SK-N-SH treated with all-trans-retinoic acid at 6 μM for 48 hours (cell line): ENCODE measurements around the gene COG4.

ENCODE experiments used
- ATAC-seq: fragments of 200-7000 bp; cut with Tn5 transposase; 3 replicates; pipeline ENCODE4 v1.9.1; 2020; ENCODE audit warnings: mild to moderate bottlenecking, moderate library complexity
- BACH2 ChIP-seq: fragments of 250-450 bp; sonication (Bioruptor Pico); IDR thresholded peaks from 2 replicates; pipeline ENCODE4 v1.9.0; 2021; ENCODE audit warnings: mild to moderate bottlenecking, borderline replicate concordance
- CSDC2 ChIP-seq: fragments of 250-450 bp; sonication (Bioruptor Pico); IDR thresholded peaks from 2 replicates; pipeline ENCODE4 v1.5.0; 2020; ENCODE audit warnings: mild to moderate bottlenecking, moderate library complexity
- ESRRG ChIP-seq: fragments of 250-450 bp; sonication (Bioruptor Pico); IDR thresholded peaks from 2 replicates; pipeline ENCODE4 v1.6.1; 2021; ENCODE audit warnings: mild to moderate bottlenecking
- ISL1 ChIP-seq: fragments of 250-450 bp; sonication (Bioruptor Pico); IDR thresholded peaks from 2 replicates; pipeline ENCODE4 v2.1.2; 2022; ENCODE audit warnings: mild to moderate bottlenecking, moderate library complexity
- OSR1 ChIP-seq: fragments of 250-450 bp; sonication (Bioruptor Pico); IDR thresholded peaks from 2 replicates; pipeline ENCODE4 v1.8.0; 2022; ENCODE audit warnings: moderate library complexity, mild to moderate bottlenecking, inconsistent platforms
- PPARA ChIP-seq: fragments of 250-450 bp; sonication (Bioruptor Pico); IDR thresholded peaks from 2 replicates; pipeline ENCODE4 v1.5.0; 2020; ENCODE audit warnings: mild to moderate bottlenecking, borderline replicate concordance
- SNAI2 ChIP-seq: fragments of 250-450 bp; sonication (Bioruptor Pico); IDR thresholded peaks from 2 replicates; pipeline ENCODE4 v1.5.0; 2020; ENCODE audit warnings: mild to moderate bottlenecking, moderate library complexity
- TCF4 ChIP-seq: fragments of 250-450 bp; sonication (Bioruptor Pico); IDR thresholded peaks from 2 replicates; pipeline ENCODE4 v1.8.0; 2021; ENCODE audit warnings: mild to moderate bottlenecking, moderate library complexity, borderline replicate concordance
- TOX ChIP-seq: fragments of 250-450 bp; sonication (Bioruptor Pico); IDR thresholded peaks from 2 replicates; pipeline ENCODE4 v1.8.0; 2021; ENCODE audit warnings: mild to moderate bottlenecking, moderate library complexity, borderline replicate concordance
- ZFP3 ChIP-seq: fragments of 250-450 bp; sonication (Bioruptor Pico); IDR thresholded peaks from 2 replicates; pipeline ENCODE4 v1.5.0; 2020; ENCODE audit warnings: mild to moderate bottlenecking, moderate library complexity
- ZFP30 ChIP-seq: fragments of 450-650 bp; formaldehyde crosslinking; IDR thresholded peaks from 2 replicates; pipeline ENCODE4 v1.5.0; 2022; ENCODE audit warnings: mild to moderate bottlenecking, moderate library complexity
- ZNF565 ChIP-seq: fragments of 450-650 bp; formaldehyde crosslinking; conservative IDR thresholded peaks from 2 replicates; pipeline ENCODE4 v1.5.0; 2020; ENCODE audit warnings: low read depth, mild to moderate bottlenecking, moderate library complexity
- ZNF8 ChIP-seq: fragments of 450-650 bp; formaldehyde crosslinking; IDR thresholded peaks from 2 replicates; pipeline ENCODE4 v1.5.0; 2020; ENCODE audit warnings: mild to moderate bottlenecking, moderate library complexity
- TF ChIP-seq, protein P1 (sequence below): fragments of 250-450 bp; sonication (Bioruptor Pico); IDR thresholded peaks from 2 replicates; pipeline ENCODE4 v1.8.0; 2021; ENCODE audit warnings: low read depth, mild to moderate bottlenecking, moderate library complexity, borderline replicate concordance
- TF ChIP-seq, protein P2 (sequence below): fragments of 250-450 bp; sonication (Bioruptor Pico); IDR thresholded peaks from 2 replicates; pipeline ENCODE4 v1.5.1; 2021; ENCODE audit warnings: mild to moderate bottlenecking, moderate library complexity
- TF ChIP-seq, protein P3 (sequence below): fragments of 250-450 bp; sonication (Bioruptor Pico); IDR thresholded peaks from 2 replicates; pipeline ENCODE4 v1.8.0; 2020; ENCODE audit warnings: mild to moderate bottlenecking, moderate library complexity, borderline replicate concordance

COG4 gene

DNA sequence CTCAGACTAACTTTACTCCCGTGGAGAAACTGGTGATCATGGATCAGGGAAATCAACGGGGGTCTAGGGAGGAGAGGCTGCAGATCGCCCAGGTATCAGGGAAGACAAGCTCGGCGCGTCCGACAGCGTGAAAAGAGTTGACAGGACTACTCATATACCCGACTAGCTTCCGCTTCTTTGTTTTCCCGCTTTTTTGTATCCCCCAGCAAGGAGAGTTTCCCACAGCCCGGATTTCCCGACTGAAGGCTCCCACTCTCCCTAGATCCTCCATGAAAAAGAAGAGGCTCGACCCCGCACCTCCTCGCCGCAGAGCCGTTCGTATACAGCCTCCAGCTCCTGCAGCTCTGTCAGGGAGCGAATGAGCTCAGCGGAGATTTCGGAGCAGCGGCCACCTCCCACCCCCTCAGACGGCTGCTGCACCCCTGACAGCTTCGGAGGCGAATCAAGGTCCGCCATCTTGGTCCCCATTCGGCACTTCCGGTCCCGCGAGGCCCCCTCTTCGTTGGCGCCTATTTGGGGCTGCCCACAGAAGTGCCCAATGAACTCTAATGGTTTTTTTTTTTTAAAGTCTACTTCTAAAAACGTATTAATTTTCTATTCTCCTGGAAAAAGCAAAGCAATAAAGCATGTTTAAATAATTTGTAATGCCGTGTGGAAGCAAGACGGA lies at the start of gene COG4:
Gene COG4, minus strand, starts transcription at position 479 of the 667 bp plus-strand sequence. Its CDS starts 11 bp downstream, at position 468.
- peak; percentile 84 for ATAC-seq
- TF ChIP-seq CSDC2 (CRISPR knock-in tag) (no peak), TOX (CRISPR knock-in tag) (no peak), ESRRG (CRISPR knock-in tag) (no peak), PPARA (CRISPR knock-in tag) (no peak), ZNF565 (CRISPR knock-in tag) (no peak), OSR1 (no peak), ZFP30 (CRISPR knock-in tag) (no peak), ZNF8 (CRISPR knock-in tag) (no peak), ZFP3 (CRISPR knock-in tag) (no peak), BACH2 (CRISPR knock-in tag) (no peak)
- TF ChIP-seq, protein P1, sequence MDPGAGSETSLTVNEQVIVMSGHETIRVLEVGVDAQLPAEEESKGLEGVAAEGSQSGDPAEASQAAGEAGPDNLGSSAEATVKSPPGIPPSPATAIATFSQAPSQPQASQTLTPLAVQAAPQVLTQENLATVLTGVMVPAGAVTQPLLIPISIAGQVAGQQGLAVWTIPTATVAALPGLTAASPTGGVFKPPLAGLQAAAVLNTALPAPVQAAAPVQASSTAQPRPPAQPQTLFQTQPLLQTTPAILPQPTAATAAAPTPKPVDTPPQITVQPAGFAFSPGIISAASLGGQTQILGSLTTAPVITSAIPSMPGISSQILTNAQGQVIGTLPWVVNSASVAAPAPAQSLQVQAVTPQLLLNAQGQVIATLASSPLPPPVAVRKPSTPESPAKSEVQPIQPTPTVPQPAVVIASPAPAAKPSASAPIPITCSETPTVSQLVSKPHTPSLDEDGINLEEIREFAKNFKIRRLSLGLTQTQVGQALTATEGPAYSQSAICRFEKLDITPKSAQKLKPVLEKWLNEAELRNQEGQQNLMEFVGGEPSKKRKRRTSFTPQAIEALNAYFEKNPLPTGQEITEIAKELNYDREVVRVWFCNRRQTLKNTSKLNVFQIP (CRISPR knock-in tag): no peak
- TF ChIP-seq, protein P2, sequence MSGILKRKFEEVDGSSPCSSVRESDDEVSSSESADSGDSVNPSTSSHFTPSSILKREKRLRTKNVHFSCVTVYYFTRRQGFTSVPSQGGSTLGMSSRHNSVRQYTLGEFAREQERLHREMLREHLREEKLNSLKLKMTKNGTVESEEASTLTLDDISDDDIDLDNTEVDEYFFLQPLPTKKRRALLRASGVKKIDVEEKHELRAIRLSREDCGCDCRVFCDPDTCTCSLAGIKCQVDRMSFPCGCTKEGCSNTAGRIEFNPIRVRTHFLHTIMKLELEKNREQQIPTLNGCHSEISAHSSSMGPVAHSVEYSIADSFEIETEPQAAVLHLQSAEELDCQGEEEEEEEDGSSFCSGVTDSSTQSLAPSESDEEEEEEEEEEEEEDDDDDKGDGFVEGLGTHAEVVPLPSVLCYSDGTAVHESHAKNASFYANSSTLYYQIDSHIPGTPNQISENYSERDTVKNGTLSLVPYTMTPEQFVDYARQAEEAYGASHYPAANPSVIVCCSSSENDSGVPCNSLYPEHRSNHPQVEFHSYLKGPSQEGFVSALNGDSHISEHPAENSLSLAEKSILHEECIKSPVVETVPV (CRISPR knock-in tag): no peak
- TF ChIP-seq, protein P3, sequence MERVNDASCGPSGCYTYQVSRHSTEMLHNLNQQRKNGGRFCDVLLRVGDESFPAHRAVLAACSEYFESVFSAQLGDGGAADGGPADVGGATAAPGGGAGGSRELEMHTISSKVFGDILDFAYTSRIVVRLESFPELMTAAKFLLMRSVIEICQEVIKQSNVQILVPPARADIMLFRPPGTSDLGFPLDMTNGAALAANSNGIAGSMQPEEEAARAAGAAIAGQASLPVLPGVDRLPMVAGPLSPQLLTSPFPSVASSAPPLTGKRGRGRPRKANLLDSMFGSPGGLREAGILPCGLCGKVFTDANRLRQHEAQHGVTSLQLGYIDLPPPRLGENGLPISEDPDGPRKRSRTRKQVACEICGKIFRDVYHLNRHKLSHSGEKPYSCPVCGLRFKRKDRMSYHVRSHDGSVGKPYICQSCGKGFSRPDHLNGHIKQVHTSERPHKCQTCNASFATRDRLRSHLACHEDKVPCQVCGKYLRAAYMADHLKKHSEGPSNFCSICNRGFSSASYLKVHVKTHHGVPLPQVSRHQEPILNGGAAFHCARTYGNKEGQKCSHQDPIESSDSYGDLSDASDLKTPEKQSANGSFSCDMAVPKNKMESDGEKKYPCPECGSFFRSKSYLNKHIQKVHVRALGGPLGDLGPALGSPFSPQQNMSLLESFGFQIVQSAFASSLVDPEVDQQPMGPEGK (CRISPR knock-in tag): no peak

DNA sequence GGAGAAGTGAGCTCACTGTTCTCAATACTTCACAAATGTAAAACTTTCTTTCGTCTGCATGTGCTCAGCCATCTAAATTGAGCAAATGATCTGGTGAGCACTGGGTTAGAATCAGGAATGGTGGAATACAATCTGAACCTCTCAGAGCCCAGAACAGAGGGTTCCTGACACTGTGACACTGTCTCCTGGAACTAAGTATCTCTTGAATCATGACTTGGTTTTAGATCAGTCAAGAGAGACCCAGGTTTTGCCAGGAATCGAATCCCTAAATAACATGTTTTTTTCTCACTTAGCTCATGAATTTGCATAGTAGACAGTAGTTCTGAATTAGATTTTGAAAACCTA lies 49.5 kb upstream of the COG4 start:
- no peak for TF ChIP-seq ISL1
- no peak for TF ChIP-seq ESRRG (CRISPR knock-in tag)
- no peak for TF ChIP-seq TCF4 (CRISPR knock-in tag)
- ATAC-seq: no peak

DNA sequence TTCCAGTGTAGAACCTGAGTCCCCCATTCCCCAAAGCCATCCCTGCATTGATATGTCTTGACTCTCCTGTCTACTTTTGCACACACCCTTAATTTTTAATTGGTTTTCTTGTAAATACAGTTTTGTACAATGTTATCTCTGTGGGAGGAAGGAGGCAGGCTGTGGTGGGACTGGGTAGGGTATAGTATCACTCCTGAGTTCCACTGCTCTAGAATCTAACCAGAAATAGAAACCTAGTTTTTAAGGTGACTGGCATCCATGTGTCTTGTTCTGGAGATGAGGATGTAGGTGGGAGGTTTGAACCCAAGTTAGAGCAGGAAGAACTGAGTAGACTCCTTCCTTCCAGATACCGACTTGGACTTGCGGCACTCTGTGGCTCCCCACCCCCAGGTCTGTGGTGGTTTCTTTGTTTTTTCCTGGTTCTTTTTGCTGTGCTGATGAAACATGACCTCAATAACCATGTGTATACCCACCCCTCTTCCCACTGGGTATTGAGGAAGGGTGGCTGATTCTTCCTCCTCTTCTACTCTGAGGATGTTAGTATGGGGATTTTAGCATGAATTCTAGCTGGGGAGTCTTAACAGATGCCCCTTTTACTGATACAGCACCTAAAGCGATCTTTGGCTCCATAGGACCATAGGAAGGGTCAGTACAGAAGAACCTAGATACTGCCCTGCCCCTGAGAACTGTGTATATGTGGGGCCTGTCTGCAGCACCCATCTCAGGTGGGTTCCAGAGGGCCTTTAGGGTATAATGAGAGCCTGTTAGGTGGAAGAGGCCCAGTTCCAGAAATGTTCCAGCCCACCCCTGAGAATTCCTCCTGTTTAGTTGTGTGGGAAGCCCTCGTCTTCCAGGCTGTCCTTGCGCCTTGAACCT lies 48.9 kb upstream of the COG4 start:
- ATAC-seq: no peak
- TF ChIP-seq TCF4 (CRISPR knock-in tag): no peak
- TF ChIP-seq, protein P1 (CRISPR knock-in tag): no peak

DNA sequence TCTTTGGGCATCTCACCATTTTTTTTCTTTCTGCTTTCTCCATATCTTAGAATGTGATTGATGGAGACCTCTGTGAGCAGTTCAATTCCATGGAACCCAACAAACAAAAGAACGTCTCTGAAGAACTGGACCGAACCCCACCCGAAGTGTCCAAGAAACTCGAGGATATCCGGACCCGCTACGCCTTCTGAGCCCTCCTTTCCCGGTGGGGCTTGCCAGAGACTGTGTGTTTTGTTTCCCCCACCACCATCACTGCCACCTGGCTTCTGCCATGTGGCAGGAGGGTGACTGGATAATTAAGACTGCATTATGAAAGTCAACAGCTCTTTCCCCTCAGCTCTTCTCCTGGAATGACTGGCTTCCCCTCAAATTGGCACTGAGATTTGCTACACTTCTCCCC lies 48.3 kb upstream of the COG4 start:
- TF ChIP-seq SNAI2 (CRISPR knock-in tag) (no peak), CSDC2 (CRISPR knock-in tag) (no peak), ZNF8 (CRISPR knock-in tag) (no peak), TOX (CRISPR knock-in tag) (no peak)
- TF ChIP-seq, protein P3 (CRISPR knock-in tag): no peak
- no peak for ATAC-seq
